Stimulated activated CD4-positive, alpha-beta T cell treated with anti-CD3 and anti-CD28 coated beads, TNF-alpha, amount 100 ng/mL, for 48 hours (primary cell): ENCODE results near the gene CAB39.
A peak's percentile ranks its signal among the peaks of the same experiment; 100 is the strongest.
"Not testable (repeated sequence)": the region's sequence is repeated elsewhere in the genome, so short reads cannot be mapped to it uniquely, and the experiment has no call there.

ENCODE experiments used
- DNase-seq, 3 donors: peaks; one replicate each; pipeline ENCODE4 v3.0.0-alpha.2; 2020; ENCODE audit warnings: low read depth in 3 of 3

The CAB39 gene

GRCh38 chr2:230714136-230714480 is 1.5 kb downstream of the CAB39 start:
- DNase-seq, result peak in 1 of 3 donors; percentile 43

- DNase-seq, result no peak
Measured at GRCh38 chr2:230715201-230715600, 2.6 kb downstream of the CAB39 start.

GRCh38 chr2:230716588-230716987 is 3.9 kb downstream of the CAB39 start:
- DNase-seq, result no peak

GRCh38 chr2:230717600-230717999 is 5.0 kb downstream of the CAB39 start:
- DNase-seq, result no peak

GRCh38 chr2:230719340-230719739 is 6.7 kb downstream of the CAB39 start:
- DNase-seq, result no peak

GRCh38 chr2:230721712-230722111 is 9.1 kb downstream of the CAB39 start:
- no peak for DNase-seq

GRCh38 chr2:230722207-230722885 is 9.7 kb downstream of the CAB39 start:
- DNase-seq, result no peak

- no peak for DNase-seq
Measured at GRCh38 chr2:230723363-230723762, 10.7 kb downstream of the CAB39 start.

- DNase-seq, result not testable (repeated sequence)
Measured at GRCh38 chr2:230724957-230725356, 12.3 kb downstream of the CAB39 start.

GRCh38 chr2:230731512-230731911 is 18.9 kb downstream of the CAB39 start:
- no peak for DNase-seq

GRCh38 chr2:230732914-230733401 is 20.3 kb downstream of the CAB39 start:
- no peak for DNase-seq

GRCh38 chr2:230734247-230735175 is 21.9 kb downstream of the CAB39 start:
- no peak for DNase-seq

- no peak for DNase-seq
Measured at GRCh38 chr2:230735884-230736283, 23.2 kb downstream of the CAB39 start.

- no peak for DNase-seq
Measured at GRCh38 chr2:230737300-230737699, 24.7 kb downstream of the CAB39 start.

GRCh38 chr2:230737791-230738226 is 25.2 kb downstream of the CAB39 start:
- no peak for DNase-seq

GRCh38 chr2:230738391-230738811 is 25.8 kb downstream of the CAB39 start:
- no peak for DNase-seq

- DNase-seq, result no peak
Measured at GRCh38 chr2:230738924-230739323, 26.3 kb downstream of the CAB39 start.

- no peak for DNase-seq
Measured at GRCh38 chr2:230739961-230740360, 27.3 kb downstream of the CAB39 start.

GRCh38 chr2:230742781-230743180 is 30.1 kb downstream of the CAB39 start:
- DNase-seq, result no peak

- DNase-seq, result no peak
Measured at GRCh38 chr2:230746213-230746612, 33.6 kb downstream of the CAB39 start.

GRCh38 chr2:230748087-230748486 is 35.4 kb downstream of the CAB39 start:
- DNase-seq, result no peak

GRCh38 chr2:230749111-230749510 is 36.5 kb downstream of the CAB39 start:
- DNase-seq, result no peak

GRCh38 chr2:230751062-230751461 is 38.4 kb downstream of the CAB39 start:
- no peak for DNase-seq
